ENCODE data around the gene KCNK16.

Gene KCNK16

GRCh38 chr6:39274903-39275302 lies 47.6 kb downstream of the KCNK16 start:
- no peak overlapping the region for H4K8ac ChIP-seq (ENCODE audit: low read depth, low read length)
- no peak overlapping the region for H4K91ac ChIP-seq (ENCODE audit: low read depth, low read length)
- no peaks in the 10 kb centered on the region for H3K36me3 ChIP-seq (ENCODE audit: control insufficient read depth in 1 of 2, insufficient read depth in 2 of 2, low read length in 2 of 2)
- H3K4me1 ChIP-seq (ENCODE audit: control insufficient read depth in 1 of 2, insufficient read depth in 2 of 2, low read length in 2 of 2), result peaks cover 10 to 14% of the 10 kb centered on the region in 2 experiments
- H3K27ac ChIP-seq (ENCODE audit: low read depth, low read length), result no peak overlapping the region
- WGBS (ENCODE audit: extremely low coverage, insufficient coverage, insufficient read length), result no CpG with 5 or more reads among the region's 3 CpGs
- no peak overlapping the region for H2BK5ac ChIP-seq (ENCODE audit: low read depth, low read length, poor library complexity)
- no peak overlapping the region for H2AFZ ChIP-seq (ENCODE audit: insufficient read depth, low read length, poor library complexity)
- no peak overlapping the region for H3K14ac ChIP-seq (ENCODE audit: low read length)
- H2BK120ac ChIP-seq (ENCODE audit: insufficient read depth, low read length, poor library complexity), result no peak overlapping the region
- no peak overlapping the region for H2AK5ac ChIP-seq (ENCODE audit: low read length)
- H3K18ac ChIP-seq (ENCODE audit: low read length), result no peak overlapping the region
- peaks cover 5% of the 10 kb centered on the region for H3K79me1 ChIP-seq (ENCODE audit: low read length)
- H3K23ac ChIP-seq (ENCODE audit: low read length), result no peak overlapping the region
- H3K79me2 ChIP-seq (ENCODE audit: control insufficient read depth, insufficient read depth, low read length, poor library complexity), result no peaks in the 10 kb centered on the region
- no peak overlapping the region for H3K4me2 ChIP-seq (ENCODE audit: low read length)
- no peak overlapping the region for H3K4ac ChIP-seq (ENCODE audit: low read depth, low read length)
- no peaks in the 10 kb centered on the region for H3K9me3 ChIP-seq (ENCODE audit: insufficient read depth, low read depth, low read length)
- H4K12ac ChIP-seq (ENCODE audit: low read depth, low read length), result no peak overlapping the region
- H2BK12ac ChIP-seq (ENCODE audit: low read length), result no peak overlapping the region
- H3K27me3 ChIP-seq (ENCODE audit: insufficient read depth, low read length), result no peaks in the 10 kb centered on the region
- no peak overlapping the region for H3K9ac ChIP-seq (ENCODE audit: low read length)
- no peak for DNase-seq
- H3K4me3 ChIP-seq (ENCODE audit: low read depth, low read length), result no peak overlapping the region

GRCh38 chr6:39274471-39274870 lies 48.0 kb downstream of the KCNK16 start:
- Histone ChIP-seq H3K14ac (ENCODE audit: low read length) (no peak overlapping the region), H3K9me3 (ENCODE audit: insufficient read depth, low read depth, low read length) (no peaks in the 10 kb centered on the region), H3K23ac (ENCODE audit: low read length) (no peak overlapping the region), H4K12ac (ENCODE audit: low read depth, low read length) (no peak overlapping the region), H4K91ac (ENCODE audit: low read depth, low read length) (no peak overlapping the region), H3K36me3 (ENCODE audit: control insufficient read depth in 1 of 2, insufficient read depth in 2 of 2, low read length in 2 of 2) (no peaks in the 10 kb centered on the region), H3K79me2 (ENCODE audit: control insufficient read depth, insufficient read depth, low read length, poor library complexity) (no peaks in the 10 kb centered on the region), H3K27ac (ENCODE audit: low read depth, low read length) (no peak overlapping the region), H2BK5ac (ENCODE audit: low read depth, low read length, poor library complexity) (no peak overlapping the region), H3K4me2 (ENCODE audit: low read length) (no peak overlapping the region), H3K79me1 (ENCODE audit: low read length) (peaks cover 7% of the 10 kb centered on the region), H2AFZ (ENCODE audit: insufficient read depth, low read length, poor library complexity) (no peak overlapping the region), H3K4ac (ENCODE audit: low read depth, low read length) (no peak overlapping the region), H2BK120ac (ENCODE audit: insufficient read depth, low read length, poor library complexity) (no peak overlapping the region), H3K4me1 (ENCODE audit: control insufficient read depth in 1 of 2, insufficient read depth in 2 of 2, low read length in 2 of 2) (peaks cover 13 to 14% of the 10 kb centered on the region in 2 experiments), H3K4me3 (ENCODE audit: low read depth, low read length) (no peak overlapping the region), H2BK12ac (ENCODE audit: low read length) (no peak overlapping the region), H3K9ac (ENCODE audit: low read length) (no peak overlapping the region), H3K27me3 (ENCODE audit: insufficient read depth, low read length) (no peaks in the 10 kb centered on the region), H2AK5ac (ENCODE audit: low read length) (no peak overlapping the region), H4K8ac (ENCODE audit: low read depth, low read length) (no peak overlapping the region), H3K18ac (ENCODE audit: low read length) (no peak overlapping the region)
- WGBS (ENCODE audit: extremely low coverage, insufficient coverage, insufficient read length), result no CpG with 5 or more reads among the region's 4 CpGs
- no peak for DNase-seq

GRCh38 chr6:39273406-39273821 lies 49.1 kb downstream of the KCNK16 start:
- Histone ChIP-seq H2BK120ac (ENCODE audit: insufficient read depth, low read length, poor library complexity) (no peak overlapping the region), H3K4me3 (ENCODE audit: low read depth, low read length) (no peak overlapping the region), H3K14ac (ENCODE audit: low read length) (no peak overlapping the region), H4K91ac (ENCODE audit: low read depth, low read length) (no peak overlapping the region), H2BK12ac (ENCODE audit: low read length) (no peak overlapping the region), H3K27ac (ENCODE audit: low read depth, low read length) (no peak overlapping the region), H3K4ac (ENCODE audit: low read depth, low read length) (no peak overlapping the region), H3K79me1 (ENCODE audit: low read length) (peaks cover 7% of the 10 kb centered on the region), H3K36me3 (ENCODE audit: control insufficient read depth in 1 of 2, insufficient read depth in 2 of 2, low read length in 2 of 2) (no peaks in the 10 kb centered on the region), H3K4me2 (ENCODE audit: low read length) (no peak overlapping the region), H3K9ac (ENCODE audit: low read length) (no peak overlapping the region), H3K23ac (ENCODE audit: low read length) (no peak overlapping the region), H3K18ac (ENCODE audit: low read length) (no peak overlapping the region), H2AK5ac (ENCODE audit: low read length) (no peak overlapping the region), H3K4me1 (ENCODE audit: control insufficient read depth in 1 of 2, insufficient read depth in 2 of 2, low read length in 2 of 2) (peaks cover 16 to 20% of the 10 kb centered on the region in 2 experiments), H4K8ac (ENCODE audit: low read depth, low read length) (no peak overlapping the region), H2AFZ (ENCODE audit: insufficient read depth, low read length, poor library complexity) (no peak overlapping the region), H4K12ac (ENCODE audit: low read depth, low read length) (no peak overlapping the region), H3K9me3 (ENCODE audit: insufficient read depth, low read depth, low read length) (no peaks in the 10 kb centered on the region), H2BK5ac (ENCODE audit: low read depth, low read length, poor library complexity) (no peak overlapping the region), H3K27me3 (ENCODE audit: insufficient read depth, low read length) (no peaks in the 10 kb centered on the region), H3K79me2 (ENCODE audit: control insufficient read depth, insufficient read depth, low read length, poor library complexity) (no peaks in the 10 kb centered on the region)
- no peak for DNase-seq
- no CpG with 5 or more reads among the region's 6 CpGs for WGBS (ENCODE audit: extremely low coverage, insufficient coverage, insufficient read length)

GRCh38 chr6:39269961-39270360 lies 52.5 kb downstream of the KCNK16 start:
- H3K4me3 ChIP-seq (ENCODE audit: low read depth, low read length), result no peak overlapping the region
- H3K79me1 ChIP-seq (ENCODE audit: low read length), result peaks cover 11% of the 10 kb centered on the region
- H2AFZ ChIP-seq (ENCODE audit: insufficient read depth, low read length, poor library complexity), result no peak overlapping the region
- DNase-seq, result peak; percentile 96 to 98
- H3K4me1 ChIP-seq (ENCODE audit: control insufficient read depth in 1 of 2, insufficient read depth in 2 of 2, low read length in 2 of 2), result peaks cover 22 to 30% of the 10 kb centered on the region in 2 experiments
- H3K27me3 ChIP-seq (ENCODE audit: insufficient read depth, low read length), result no peaks in the 10 kb centered on the region
- no peak overlapping the region for H3K18ac ChIP-seq (ENCODE audit: low read length)
- H3K36me3 ChIP-seq (ENCODE audit: control insufficient read depth in 1 of 2, insufficient read depth in 2 of 2, low read length in 2 of 2), result no peaks in the 10 kb centered on the region
- H3K79me2 ChIP-seq (ENCODE audit: control insufficient read depth, insufficient read depth, low read length, poor library complexity), result no peaks in the 10 kb centered on the region
- no peak overlapping the region for H3K4ac ChIP-seq (ENCODE audit: low read depth, low read length)
- no peak overlapping the region for H3K9ac ChIP-seq (ENCODE audit: low read length)
- peak overlapping the region; percentile 67 for H3K27ac ChIP-seq (ENCODE audit: low read depth, low read length)
- no peak overlapping the region for H2AK5ac ChIP-seq (ENCODE audit: low read length)
- no peak overlapping the region for H2BK120ac ChIP-seq (ENCODE audit: insufficient read depth, low read length, poor library complexity)
- H4K8ac ChIP-seq (ENCODE audit: low read depth, low read length), result no peak overlapping the region
- WGBS (ENCODE audit: extremely low coverage, insufficient coverage, insufficient read length), result no CpG with 5 or more reads among the region's 1 CpG
- H4K12ac ChIP-seq (ENCODE audit: low read depth, low read length), result no peak overlapping the region
- H3K4me2 ChIP-seq (ENCODE audit: low read length), result peak overlapping the region; percentile 7
- no peak overlapping the region for H2BK5ac ChIP-seq (ENCODE audit: low read depth, low read length, poor library complexity)
- no peak overlapping the region for H4K91ac ChIP-seq (ENCODE audit: low read depth, low read length)
- H3K9me3 ChIP-seq (ENCODE audit: insufficient read depth, low read depth, low read length), result no peaks in the 10 kb centered on the region
- H3K14ac ChIP-seq (ENCODE audit: low read length), result no peak overlapping the region
- H2BK12ac ChIP-seq (ENCODE audit: low read length), result no peak overlapping the region
- H3K23ac ChIP-seq (ENCODE audit: low read length), result no peak overlapping the region

All from trophoblast cell (in vitro differentiated cells and primary cell).